Right forelimb (tissue), 1 donor: ENCODE measurements around the gene COMMD3.
"Not testable (repeated sequence)": the region's sequence is repeated elsewhere in the genome, so short reads cannot be mapped to it uniquely, and the experiment has no call there.

ENCODE experiments used
- DNase-seq: peaks from one replicate; pipeline ENCODE4 v3.0.0-alpha.2; 2018

COMMD3 gene

DNA sequence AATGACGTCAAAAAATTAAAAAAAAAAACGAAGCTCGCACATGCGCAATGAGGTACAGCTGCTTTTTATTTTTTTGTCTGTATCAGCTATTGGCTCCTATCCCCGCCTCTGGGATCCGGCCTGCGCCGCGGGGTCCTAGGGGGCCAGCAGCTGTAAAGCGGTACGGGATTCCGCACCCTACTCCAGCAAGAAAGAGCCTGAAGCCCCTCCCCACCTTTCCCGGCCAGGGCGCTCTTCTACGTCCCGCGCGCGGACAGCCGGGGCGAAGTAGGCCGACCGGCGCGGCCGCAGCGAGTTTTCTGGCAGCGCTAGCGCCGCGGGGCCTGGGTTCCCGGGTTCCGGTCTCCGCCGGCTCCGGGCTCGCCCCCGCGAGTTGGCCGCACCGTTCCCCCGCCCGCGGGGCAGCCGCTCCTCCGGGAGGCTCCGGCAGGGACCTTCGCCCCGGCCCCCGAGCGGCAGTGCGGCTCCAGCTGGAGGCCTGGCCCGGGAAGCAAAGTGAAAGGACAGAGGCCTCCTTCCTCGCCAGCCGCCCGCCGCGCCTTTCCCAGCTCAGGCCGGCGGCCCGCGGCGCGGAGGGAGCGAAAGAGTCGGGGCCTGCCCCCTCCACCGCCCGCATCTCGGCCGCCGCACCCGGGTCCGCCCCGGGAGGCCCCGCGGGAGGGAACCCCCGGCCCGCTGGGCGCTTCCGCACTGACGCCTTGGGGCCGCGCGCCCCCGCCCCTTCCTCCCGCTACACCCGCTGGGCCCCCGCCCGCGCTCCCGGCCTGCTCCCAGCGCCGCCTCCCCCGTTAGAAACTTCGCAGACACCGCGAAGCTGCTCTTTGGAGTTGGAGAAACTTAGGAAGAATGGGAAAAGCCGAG is 24.4 kb downstream of the COMMD3 start:
- DNase-seq, result peak; percentile 88

DNA sequence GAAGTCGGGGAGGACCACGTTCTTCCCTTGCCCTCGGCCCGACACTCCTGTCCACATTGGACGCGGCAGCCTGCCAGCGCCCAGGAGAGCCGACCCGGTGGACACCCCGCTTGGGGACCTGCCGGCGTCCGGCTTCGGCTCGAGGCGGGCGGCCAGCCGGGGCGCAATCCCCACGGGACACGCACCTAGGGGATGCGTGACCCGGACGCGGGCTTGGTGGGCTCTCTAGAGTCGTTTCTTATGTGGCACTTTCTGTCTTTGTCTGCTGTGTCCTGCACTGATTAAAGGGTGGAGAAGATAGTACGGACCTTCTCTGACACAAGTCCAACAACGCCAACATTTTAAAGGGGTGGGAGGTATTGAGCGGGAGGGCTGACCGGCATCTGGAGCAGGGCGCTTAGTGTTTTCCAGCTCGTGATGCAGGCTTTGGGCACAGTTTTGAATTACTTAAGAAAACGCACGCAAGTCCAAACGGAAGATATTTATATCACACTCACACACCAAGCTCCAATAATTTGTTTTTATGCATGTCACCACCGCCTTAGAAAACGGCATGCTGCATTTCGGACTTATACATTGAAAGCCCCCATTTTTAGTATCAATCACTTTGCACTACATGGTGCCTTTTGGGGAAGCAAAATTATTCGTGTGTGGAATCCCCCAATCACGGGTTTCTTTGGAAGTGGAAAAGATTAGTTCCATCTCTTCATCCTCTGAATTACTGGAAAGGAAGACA is 25.2 kb downstream of the COMMD3 start:
- no peak for DNase-seq

DNA sequence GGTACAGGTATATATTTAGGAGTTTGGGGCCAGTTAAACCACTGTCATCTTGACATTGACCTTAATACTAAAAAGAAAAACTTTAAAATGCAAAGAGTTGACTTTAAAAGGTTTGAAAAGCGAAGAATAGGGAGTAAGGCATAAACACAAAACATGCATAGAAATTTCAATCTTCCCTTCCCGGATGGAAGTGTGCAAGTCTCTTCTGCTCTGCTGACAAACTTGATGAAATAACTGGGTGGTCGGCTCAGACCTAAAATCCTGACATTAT is 25.7 kb downstream of the COMMD3 start:
- no peak for DNase-seq

DNA sequence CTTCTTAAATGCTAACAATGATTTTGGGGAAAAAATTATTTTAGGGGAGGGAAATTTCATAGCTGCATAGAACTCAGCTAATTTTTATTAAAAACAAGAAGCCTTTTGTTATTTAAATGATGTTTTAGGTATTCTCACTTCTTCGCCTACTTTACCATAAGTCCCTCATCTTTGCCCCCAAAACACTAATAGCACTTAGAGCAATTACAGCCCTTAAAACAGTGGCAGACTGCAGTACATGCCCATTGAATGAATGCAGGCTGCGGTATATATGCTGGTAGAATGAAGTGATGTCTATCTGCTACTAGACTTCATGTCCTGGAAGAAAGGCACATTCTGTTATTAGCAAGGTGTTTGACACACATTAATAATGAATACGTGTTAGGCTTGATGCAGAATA is 26.2 kb downstream of the COMMD3 start:
- DNase-seq, result no peak

DNA sequence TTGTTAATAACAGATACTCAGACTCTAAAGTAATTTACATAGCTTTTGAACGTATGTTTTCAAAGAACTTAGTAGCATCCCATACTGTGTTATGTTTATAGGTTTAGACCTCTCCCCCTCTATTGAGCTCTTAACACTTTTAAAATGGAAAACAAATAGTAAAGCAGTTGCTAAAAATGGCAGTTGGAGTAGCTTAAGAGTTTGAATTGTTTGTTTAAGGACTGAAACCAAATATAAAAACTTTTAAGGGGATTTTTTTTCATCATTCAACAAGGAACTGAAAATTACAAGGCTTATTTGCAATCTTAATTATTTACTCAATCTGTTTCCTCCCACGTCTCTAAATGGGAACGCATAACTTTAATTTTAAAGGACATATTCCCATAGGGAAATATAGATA is 27.5 kb downstream of the COMMD3 start:
- no peak for DNase-seq

DNA sequence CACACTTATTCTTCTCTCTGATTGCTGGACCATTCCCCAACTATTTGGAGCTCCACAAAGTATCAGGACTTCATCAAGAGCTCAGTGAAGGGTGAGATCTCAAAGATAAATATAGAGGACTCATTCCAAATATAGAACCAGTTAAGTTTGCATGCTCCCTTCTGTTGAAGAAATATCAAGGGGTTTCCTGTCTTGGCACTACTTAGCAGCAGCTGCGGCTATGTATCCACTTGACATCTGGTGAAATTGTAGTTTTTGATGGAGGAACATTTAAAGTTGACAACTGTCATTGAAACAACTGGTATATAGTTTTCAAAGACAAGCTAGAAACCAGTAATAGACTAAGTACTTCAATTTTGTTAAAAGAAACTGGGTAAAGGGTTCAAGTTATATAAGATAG is 28.1 kb downstream of the COMMD3 start:
- DNase-seq, result no peak

DNA sequence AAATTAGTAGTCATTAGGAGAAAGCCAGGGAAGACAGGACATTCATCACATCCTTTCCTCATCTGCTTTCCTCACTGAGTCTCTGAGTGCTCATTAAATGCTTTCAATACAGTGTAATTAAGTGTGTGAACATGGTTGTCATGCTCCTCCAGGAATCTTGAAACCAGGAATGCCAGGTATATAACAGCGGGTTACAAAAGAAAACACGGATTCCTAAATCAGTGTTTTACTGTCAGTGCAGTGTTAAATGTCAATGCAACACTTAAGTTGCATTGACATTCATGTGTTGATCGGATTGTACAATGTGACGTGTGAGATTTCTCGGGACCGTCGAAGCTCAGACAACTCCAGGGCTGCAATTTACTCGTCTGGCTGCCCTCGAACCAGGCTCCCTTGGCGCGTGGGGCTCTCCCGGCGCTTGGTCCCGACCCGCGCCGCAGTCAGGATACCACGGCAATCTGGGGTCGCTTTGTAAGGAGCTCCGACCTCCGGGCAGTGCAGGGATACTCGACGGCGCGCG is 28.7 kb downstream of the COMMD3 start:
- no peak for DNase-seq

DNA sequence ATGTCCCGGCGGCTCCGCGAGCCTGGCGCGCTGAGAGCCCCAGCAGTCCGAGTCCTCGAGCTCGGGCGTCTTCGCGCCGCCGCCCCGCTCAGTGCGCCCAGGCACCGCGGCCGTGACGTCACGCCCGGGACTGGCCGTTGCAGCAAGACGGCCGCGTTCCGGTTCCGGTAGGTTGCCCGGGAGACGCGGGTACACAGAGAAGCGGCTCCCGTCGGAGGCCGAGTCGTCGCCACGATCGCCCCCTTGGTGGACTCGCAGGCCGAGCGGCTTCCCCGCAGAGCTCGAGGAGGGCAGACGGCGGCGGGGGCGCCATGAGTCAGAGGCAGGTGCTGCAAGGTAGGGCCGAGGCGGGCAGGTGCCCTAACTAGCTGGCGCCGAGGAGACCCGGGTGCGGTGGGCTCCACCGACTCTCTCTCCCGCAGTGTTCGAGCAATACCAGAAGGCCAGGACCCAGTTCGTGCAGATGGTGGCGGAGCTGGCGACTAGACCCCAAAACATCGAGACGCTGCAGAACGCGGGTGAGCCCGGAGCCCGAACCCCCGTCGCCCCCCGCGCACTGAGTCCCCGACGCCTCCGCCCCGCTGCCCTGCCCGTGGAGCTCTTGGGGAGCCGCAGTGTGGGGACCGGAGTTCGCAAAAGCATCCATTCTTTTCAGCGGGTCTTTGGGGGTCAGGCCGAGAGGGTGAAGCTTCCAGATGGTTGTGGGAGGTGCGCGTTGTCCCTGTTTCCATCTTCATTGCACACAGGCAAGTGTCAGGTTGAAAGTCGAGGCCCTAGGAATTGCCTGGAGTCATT is 29.3 kb downstream of the COMMD3 start, which contains the start of gene SPAG6:
TSS of gene SPAG6 (plus strand) at position 196 of the 795 bp plus-strand sequence. CDS start at position 312, 116 bp downstream.
- DNase-seq, result peak; percentile 49

DNA sequence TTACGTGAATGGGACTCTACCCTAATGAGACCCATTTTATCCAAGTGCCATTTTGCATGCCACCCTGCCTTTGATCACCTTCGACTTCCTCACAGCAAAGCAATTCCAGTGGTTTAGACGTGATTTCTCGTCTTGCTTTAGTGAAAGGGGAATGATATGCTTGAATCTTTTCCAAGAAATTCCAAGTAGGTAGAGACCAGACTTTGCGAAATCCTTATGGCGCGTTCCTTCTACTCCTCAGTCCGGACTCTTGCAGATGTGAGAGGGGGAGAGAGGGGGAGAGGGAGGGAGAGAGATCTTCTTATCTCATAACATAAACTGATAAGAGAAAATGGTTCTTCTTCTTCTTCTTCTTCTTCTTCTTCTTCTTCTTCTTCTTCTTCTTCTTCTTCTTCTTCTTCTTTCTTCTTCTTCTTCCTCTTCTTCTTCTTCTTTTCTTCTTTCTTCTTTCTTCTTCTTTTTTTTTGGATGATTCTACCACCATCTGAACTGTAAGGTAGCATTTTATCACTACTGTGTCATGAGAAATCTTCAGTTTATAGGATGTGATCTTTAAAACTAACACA is 30.0 kb downstream of the COMMD3 start:
- no peak for DNase-seq

DNA sequence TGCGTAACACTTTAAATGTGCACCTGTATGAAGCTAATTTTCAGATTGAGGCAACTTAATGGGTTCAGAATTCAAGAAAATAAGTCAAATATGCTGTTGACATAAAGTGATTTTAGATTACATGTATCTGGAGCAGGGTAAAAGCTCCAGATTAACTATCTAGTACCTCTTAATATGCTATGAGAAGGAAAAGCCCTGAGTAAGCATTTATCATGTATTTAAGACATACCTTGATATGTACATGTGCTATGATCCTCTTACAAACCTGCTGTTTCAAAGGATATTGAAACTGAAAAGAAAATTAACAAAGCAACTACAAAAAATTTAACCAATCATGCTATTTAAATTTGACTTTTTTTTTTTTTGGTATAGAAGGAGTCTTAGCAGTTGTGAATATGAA is 33.6 kb downstream of the COMMD3 start:
- no peak for DNase-seq

DNA sequence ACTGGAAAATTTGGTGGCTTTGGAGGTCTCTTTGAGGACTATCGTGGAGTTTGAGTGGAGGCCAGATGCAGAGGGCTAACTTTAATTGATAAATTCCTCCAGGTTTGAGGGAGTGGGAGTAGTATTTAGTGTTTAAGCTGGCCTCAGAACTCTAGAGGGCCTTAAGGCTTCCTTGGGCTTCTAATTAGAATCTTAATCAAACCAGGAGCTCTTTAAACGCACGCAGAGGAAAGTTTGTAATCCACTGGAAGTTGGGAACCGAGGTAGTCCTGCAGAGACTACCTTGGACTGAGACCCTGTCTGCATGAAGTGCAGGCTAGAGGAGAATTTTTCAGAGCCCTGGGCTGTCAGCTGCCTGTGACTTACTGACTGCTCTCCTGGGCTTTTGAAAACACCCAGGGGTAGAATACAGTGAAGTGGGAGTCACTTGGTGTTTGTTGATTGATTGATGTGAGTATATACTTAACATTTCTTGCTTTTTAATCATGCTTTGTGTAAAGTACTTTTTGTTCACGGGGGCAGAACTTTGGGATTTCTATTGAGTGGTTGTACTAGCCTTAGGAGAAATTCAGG is 35.0 kb downstream of the COMMD3 start:
- no peak for DNase-seq

DNA sequence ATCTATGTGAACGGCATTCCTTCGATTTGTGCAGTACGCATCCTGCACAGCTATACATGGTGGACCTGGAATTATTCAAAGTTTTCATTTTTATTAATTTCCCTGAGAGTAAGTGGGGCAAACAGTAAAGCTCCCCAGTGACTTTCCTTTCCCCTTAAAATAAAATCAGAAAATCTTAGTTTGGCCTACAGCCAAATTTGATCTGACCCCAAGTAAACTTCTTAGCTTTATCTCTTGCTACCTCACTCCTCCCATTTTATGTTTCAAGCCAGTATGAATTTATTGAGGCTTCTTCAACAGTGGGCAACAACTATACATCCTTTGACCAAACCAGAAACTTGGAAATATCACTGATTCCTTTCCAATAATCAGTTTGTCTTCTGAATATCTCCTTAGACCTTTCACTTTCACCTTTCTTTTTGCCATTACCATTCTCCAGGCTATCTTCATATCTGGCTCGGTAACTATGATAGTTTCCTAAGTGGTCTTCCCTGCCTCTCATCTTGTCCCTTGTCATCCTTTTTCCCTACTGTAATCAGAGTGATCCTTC is 40.2 kb downstream of the COMMD3 start:
- no peak for DNase-seq

DNA sequence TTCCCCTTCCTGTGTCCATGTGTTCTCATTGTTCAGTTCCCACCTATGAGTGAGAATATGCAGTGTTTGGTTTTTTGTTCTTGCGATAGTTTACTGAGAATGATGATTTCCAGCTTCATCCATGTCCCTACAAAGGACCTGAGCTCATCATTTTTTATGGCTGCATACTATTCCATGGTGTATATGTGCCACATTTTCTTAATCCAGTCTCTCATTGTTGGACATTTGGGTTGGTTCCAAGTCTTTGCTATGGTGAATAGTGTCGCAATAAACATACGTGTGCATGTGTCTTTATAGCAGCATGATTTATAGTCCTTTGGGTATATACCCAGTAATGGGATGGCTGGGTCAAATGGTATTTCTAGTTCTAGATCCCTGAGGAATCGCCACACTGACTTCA is 41.6 kb downstream of the COMMD3 start:
- DNase-seq, result not testable (repeated sequence)

DNA sequence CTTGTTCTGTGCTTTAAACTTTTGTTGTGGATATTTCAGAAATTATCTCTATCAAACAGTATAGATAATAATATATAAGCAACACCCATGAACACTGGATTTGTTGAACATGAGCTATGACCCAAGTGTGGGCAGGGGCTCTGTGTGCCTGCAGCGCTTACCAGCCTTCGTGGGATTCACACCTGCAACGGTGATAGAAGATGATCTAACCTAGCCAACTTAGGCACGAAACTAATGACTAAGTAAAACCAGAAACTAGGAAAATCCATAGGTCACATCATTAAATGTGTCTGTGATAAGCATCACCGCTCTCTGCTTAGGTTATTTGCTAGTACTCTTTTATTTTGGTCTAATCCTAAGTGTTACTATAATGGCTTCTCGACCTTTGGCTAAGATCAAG is 47.1 kb downstream of the COMMD3 start:
- DNase-seq, result no peak

DNA sequence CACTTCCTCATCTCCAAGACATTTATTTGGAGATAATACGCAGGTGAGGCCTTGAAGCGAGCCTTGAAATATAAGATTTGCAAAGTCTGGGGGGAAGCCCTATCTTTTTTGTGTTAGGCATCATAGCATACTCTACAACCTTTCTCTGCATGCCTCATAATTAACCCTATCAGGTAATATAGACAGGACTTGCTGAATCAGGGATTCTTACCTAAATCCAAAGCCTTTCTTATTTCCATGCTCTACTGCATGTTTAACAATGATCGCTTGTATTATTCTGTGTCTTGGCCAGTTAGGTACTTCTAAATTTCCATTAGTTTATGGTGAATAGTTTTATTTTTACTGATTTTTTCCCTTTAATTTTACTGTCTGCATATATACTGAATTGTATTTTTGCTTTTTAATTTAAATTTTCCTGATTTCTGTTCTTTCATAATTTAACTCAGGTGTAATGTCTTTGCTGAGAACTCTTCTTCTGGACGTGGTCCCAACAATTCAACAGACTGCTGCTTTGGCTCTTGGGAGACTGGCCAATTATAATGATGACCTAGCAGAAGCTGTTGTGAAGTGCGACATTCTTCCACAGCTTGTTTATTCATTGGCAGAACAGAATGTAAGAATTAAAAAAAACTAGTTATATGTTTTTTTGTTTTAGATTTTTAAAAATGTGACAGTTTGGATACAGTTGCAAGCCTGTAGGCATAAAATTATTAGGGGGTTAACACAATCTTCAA is 48.4 kb downstream of the COMMD3 start:
- no peak for DNase-seq

DNA sequence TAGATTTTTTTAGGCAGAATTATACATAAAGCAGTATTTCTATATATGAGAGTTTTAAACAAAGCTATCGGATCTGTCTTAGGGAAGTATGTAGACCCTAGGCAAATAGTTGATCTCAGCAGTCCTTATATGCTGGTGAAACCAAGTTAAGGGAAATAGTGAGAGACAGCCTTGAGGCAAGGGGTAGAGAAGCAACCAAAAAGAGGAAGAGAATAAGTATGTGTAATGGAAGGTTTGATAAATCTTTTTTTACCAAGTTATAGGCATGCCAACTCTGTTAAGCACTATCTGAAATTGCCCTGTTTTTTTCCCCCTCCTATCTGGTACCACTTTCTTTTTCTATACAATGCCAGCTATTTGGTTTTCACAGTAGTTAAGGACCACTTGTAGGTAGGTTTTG is 49.0 kb downstream of the COMMD3 start:
- DNase-seq, result no peak

DNA sequence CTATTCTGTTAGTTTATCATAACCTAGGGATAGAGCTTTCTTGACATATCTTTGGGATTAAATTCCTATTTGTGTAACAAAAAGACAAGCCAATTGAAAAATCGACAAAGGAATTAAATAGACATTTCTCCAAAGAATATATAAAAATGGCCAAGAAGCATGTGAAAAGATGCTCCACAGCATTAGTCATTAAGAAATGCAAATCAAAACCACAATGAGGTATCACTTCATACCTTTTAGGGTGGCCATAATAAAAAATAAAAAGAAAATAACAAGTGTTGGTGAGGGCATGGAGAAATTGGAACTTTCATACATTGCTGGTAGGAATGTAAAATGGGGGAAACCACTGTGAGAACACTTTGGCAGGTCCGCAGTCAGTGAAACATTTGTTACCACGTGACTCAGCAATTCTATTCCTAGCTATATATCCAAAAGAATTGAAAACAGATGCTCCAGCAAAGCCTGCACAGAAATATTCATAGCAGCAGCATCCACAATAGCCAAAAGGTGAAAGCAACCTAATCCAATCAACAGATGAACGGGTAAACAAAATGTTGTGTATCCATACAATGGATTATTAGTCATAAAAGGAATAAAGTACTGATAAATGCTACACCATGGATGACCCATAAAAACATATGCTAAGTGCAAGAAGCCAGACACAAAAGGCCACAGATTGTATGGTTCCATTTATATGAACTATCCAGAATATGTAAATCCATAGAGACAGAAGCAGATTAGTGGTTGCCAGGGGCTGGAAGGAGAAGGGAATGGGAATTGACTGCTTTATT is 49.7 kb downstream of the COMMD3 start:
- no peak for DNase-seq

DNA sequence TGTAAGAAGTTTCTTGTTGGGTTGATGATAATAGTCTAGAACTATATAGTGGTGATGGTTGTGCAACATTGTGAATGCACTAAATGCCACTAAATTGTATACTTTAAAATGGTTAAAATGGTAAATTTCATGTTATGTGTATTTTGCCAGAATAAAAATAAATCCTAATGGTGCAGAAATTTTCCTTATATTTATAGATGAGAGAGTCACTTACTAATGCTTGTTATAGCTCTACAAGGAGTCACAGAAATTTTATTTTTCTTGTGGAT is 50.2 kb downstream of the COMMD3 start:
- DNase-seq, result no peak

DNA sequence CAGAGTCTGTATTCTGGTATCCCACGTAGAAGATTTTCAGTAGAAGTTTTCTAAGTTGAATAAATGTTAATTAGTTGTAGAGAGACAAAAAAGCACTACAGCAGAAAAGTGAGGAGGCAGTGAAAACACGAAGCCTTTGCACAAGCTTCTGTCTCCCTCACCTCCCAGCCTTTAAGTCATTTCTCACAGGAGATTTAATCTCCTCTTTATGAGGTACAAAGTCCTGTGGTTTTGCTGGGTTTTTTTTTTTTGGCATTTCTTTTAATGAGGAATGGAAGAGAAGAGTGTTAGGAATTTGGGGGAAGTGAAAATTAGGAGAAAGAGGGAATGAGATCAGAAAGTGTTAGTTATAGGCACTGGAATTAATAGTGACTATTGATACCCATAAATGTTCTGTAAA is 50.6 kb downstream of the COMMD3 start:
- no peak for DNase-seq

DNA sequence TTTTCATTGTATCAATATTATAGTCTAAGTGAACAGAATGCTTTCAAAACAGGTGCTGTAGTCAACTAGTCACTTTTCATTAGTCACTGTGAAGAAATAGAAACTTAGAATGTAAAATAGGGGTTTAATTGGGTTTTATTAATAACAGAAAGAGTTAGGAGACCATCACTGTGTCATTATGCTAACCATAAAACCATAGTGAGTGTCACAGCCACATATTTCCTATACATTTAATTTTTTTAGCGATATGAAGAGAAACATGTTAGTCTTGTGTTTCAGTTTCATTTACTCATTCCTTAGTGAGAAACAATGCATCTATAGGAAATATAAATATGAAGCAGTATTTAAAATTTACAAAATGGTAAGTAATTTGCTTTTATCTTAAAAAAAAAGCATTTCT is 51.3 kb downstream of the COMMD3 start:
- DNase-seq, result no peak

DNA sequence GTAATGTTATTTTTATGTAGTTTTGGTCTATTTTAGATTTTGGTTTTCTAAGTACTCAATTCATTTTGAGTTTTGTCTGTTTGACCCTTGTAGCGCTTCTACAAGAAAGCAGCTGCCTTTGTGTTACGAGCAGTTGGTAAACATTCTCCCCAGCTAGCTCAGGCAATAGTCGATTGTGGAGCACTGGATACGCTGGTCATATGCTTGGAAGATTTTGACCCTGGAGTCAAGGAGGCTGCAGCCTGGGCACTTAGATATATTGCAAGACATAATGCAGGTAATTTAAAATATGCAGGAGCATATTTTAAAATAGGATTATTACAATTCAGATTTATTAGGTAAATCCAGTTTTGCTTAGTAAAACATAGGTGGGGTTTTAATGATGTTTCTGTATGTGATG is 52.2 kb downstream of the COMMD3 start:
- no peak for DNase-seq
